GM23338 (cell line): ENCODE measurements around the gene GLE1. TPM values are rescaled to one million over a fixed set of nuclear protein-coding genes. Genes with fewer than 3 reads are reported as not detected.

ENCODE experiments used
- ATAC-seq: fragments of 200-7000 bp; cut with Tn5 transposase; 3 replicates; pipeline ENCODE4 v1.9.1; 2020
- DNase-seq: peaks from one replicate; pipeline ENCODE4 v3.0.0-alpha.2; 2015; ENCODE audit warnings: low spot score
- H2AFZ ChIP-seq: fragments of 200-600 bp; sonication (generic); 2 replicates; pipeline ENCODE4 v1.8.0; 2016; ENCODE audit warnings: antibody characterized with exemption, mild to moderate bottlenecking, moderate library complexity
- H3F3A ChIP-seq: fragments of 200-600 bp; sonication (generic); replicated peaks from 2 replicates; pipeline ENCODE4 v1.8.0; 2017; ENCODE audit warnings: antibody characterized with exemption, mixed run types, low read depth
- H3K27ac ChIP-seq: fragments of 200-600 bp; sonication (generic); 2 replicates; pipeline ENCODE4 v1.6.1; 2016; ENCODE audit warnings: low read depth
- H3K27me3 ChIP-seq: fragments of 200-600 bp; sonication (generic); 2 replicates; pipeline ENCODE4 v1.8.0; 2016; ENCODE audit warnings: mild to moderate bottlenecking, mixed run types, moderate library complexity; ENCODE audit not compliant: insufficient read depth
- H3K36me3 ChIP-seq: fragments of 200-600 bp; sonication (generic); 2 replicates; pipeline ENCODE4 v1.8.0; 2016; ENCODE audit warnings: mild to moderate bottlenecking; ENCODE audit not compliant: insufficient read depth
- H3K4me1 ChIP-seq: fragments of 200-600 bp; sonication (generic); 2 replicates; pipeline ENCODE4 v1.8.0; 2016; ENCODE audit warnings: mild to moderate bottlenecking, moderate library complexity; ENCODE audit not compliant: insufficient read depth
- H3K4me2 ChIP-seq: fragments of 200-600 bp; sonication (generic); 2 replicates; pipeline ENCODE4 v1.7.1; 2017; ENCODE audit warnings: mixed run types
- H3K4me3 ChIP-seq: fragments of 200-600 bp; sonication (generic); 2 replicates; pipeline ENCODE4 v1.6.1; 2016; ENCODE audit warnings: mixed run types
- H3K79me2 ChIP-seq: fragments of 200-600 bp; sonication (generic); replicated peaks from 2 replicates; pipeline ENCODE4 v1.8.0; 2017; ENCODE audit warnings: mild to moderate bottlenecking; ENCODE audit not compliant: insufficient read depth
- H3K9me2 ChIP-seq: fragments of 200-600 bp; sonication (generic); 2 replicates; pipeline ENCODE4 v1.8.0; 2017; ENCODE audit not compliant: insufficient read depth
- H4K20me1 ChIP-seq: fragments of 200-600 bp; sonication (generic); replicated peaks from 2 replicates; pipeline ENCODE4 v1.8.0; 2017; ENCODE audit warnings: mild to moderate bottlenecking; ENCODE audit not compliant: insufficient read depth
- H3K27ac Mint-ChIP-seq: 2 replicates; pipeline ENCODE4 v1.8.0; 2020; ENCODE audit warnings: inconsistent platforms, mild to moderate bottlenecking, moderate library complexity, mixed read lengths
- H3K27me3 Mint-ChIP-seq: 3 replicates; pipeline ENCODE4 v1.8.0; 2022; ENCODE audit warnings: low read depth, mild to moderate bottlenecking, moderate library complexity, mixed read lengths, inconsistent platforms; ENCODE audit not compliant: insufficient read depth, poor library complexity
- H3K36me3 Mint-ChIP-seq: 3 replicates; pipeline ENCODE4 v1.8.0; 2021; ENCODE audit warnings: low read depth, mild to moderate bottlenecking, inconsistent platforms, moderate library complexity, mixed read lengths
- H3K4me1 Mint-ChIP-seq: 3 replicates; pipeline ENCODE4 v1.8.0; 2020; ENCODE audit warnings: mild to moderate bottlenecking, inconsistent platforms, mixed read lengths
- H3K4me3 Mint-ChIP-seq: 3 replicates; pipeline ENCODE4 v1.8.0; 2021; ENCODE audit warnings: moderate library complexity, mild to moderate bottlenecking, inconsistent platforms, mixed read lengths
- H3K9me3 Mint-ChIP-seq: 3 replicates; pipeline ENCODE4 v1.8.0; 2020; ENCODE audit warnings: moderate library complexity, mild to moderate bottlenecking, inconsistent platforms, mixed read lengths
- CTCF ChIP-seq, 2 experiments: fragments of 200-600 bp in 1 of 2; sonication (generic) in 1 of 2; conservative IDR thresholded peaks; 2 replicates each; pipeline versions ENCODE4 v1.5.1 to v1.6.1; 2016 to 2017; ENCODE audit warnings: antibody characterized with exemption in 2 of 2, low read depth in 2 of 2, mild to moderate bottlenecking in 2 of 2, moderate library complexity in 1 of 2
- EZH2phosphoT487 ChIP-seq: fragments of 200-600 bp; sonication (generic); IDR thresholded peaks from one replicate; pipeline ENCODE4 v1.8.1; 2018; ENCODE audit warnings: antibody characterized with exemption; ENCODE audit not compliant: unreplicated experiment
- JUNB ChIP-seq: IDR thresholded peaks from one replicate; pipeline ENCODE4 v1.6.1; 2016; ENCODE audit warnings: antibody characterized with exemption; ENCODE audit not compliant: unreplicated experiment
- NANOG ChIP-seq: IDR thresholded peaks from 2 replicates; pipeline ENCODE4 v1.6.1; 2016; ENCODE audit warnings: antibody characterized with exemption, borderline replicate concordance
- REST ChIP-seq: IDR thresholded peaks from one replicate; pipeline ENCODE4 v1.6.1; 2018; ENCODE audit warnings: antibody characterized with exemption; ENCODE audit not compliant: unreplicated experiment
- STAT1 ChIP-seq: IDR thresholded peaks from one replicate; pipeline ENCODE4 v1.6.1; 2016; ENCODE audit warnings: antibody characterized with exemption; ENCODE audit not compliant: unreplicated experiment
- ZNF331 ChIP-seq: fragments of 250-450 bp; sonication (Bioruptor Pico); IDR thresholded peaks from 2 replicates; pipeline ENCODE4 v1.5.0; 2020; ENCODE audit warnings: low read depth, mild to moderate bottlenecking, moderate library complexity
- ZNF462 ChIP-seq: fragments of 250-450 bp; sonication (Bioruptor Pico); IDR thresholded peaks from 2 replicates; pipeline ENCODE4 v1.5.0; 2020; ENCODE audit warnings: mild to moderate bottlenecking, moderate library complexity
- polyA plus RNA-seq: library from polyadenylated mRNA; unstranded; fragments of >200 nt; fragmentation: Nextera tagmentation; extraction: Ambion mirVana; gene quantifications from 2 replicates; pipeline ENCODE4 v1.2.1, GENCODE V29; 2016
- total RNA-seq: library from RNA; depleted of rRNA; stranded (reverse); fragments of >200 nt; shearing (Covaris generic); gene quantifications from 2 replicates; pipeline ENCODE4 v1.2.3, GENCODE V29; 2014

GLE1 gene
- total and polyA plus RNA-seq, 2 experiments from 2014 or later = 7.4 to 22.1 TPM

DNA sequence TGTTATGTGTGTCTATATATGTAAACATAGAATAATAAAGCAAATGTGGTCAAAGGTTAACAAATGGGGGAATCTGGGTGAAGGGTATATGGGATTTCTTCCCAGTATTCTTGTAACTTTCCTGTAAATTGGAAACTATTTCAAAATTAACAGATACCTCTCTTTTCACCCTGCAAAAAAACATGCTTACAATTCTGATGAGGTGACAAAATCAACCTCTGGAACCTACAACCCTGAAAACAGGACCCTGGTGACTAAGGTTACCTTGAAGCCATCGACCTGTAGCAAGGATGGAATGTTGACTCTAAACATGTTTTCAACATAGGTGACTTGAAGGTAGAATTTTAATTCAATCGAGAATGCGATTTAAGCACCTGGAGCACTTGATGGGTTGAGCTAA, 42.0 kb downstream of the GLE1 start (continued):
- TF ChIP-seq CTCF (conservative IDR thresholded peaks at IDR 0.05; ENCODE audit: low read depth in 2 of 2) (no peak), ZNF462 (CRISPR knock-in tag) (no peak), JUNB (no peak), ZNF331 (CRISPR knock-in tag) (no peak)

GRCh38 chr9:128548876-128549275, 44.4 kb downstream of the GLE1 start:
- no peaks in the 10 kb centered on the region for H3K36me3 Mint-ChIP-seq
- Histone ChIP-seq H3K4me3 (no peak overlapping the region), H3K27me3 (peaks cover 12% of the 10 kb centered on the region; the same call in 1 of the 2 replicates), H2AFZ (no peak overlapping the region), H3K27ac (no peak overlapping the region), H3F3A (peaks cover 10% of the 10 kb centered on the region), H3K4me2 (no peak overlapping the region), H3K79me2 (peaks cover 10% of the 10 kb centered on the region), H3K36me3 (no peaks in the 10 kb centered on the region), H3K4me1 (peaks cover 22% of the 10 kb centered on the region), H3K9me2 (no peaks in the 10 kb centered on the region), H4K20me1 (peaks cover under 1% of the 10 kb centered on the region)
- peaks cover 4% of the 10 kb centered on the region for H3K27me3 Mint-ChIP-seq
- DNase-seq (no peak), ATAC-seq (no peak)
- H3K27ac Mint-ChIP-seq = no peak overlapping the region
- TF ChIP-seq ZNF331 (CRISPR knock-in tag) = no peak
- TF ChIP-seq JUNB = no peak
- no peak for TF ChIP-seq NANOG
- TF ChIP-seq REST = no peak
- TF ChIP-seq STAT1 = no peak
- TF ChIP-seq CTCF (conservative IDR thresholded peaks at IDR 0.05; ENCODE audit: low read depth in 2 of 2) = no peak
- TF ChIP-seq EZH2phosphoT487 = no peak
- no peaks in the 10 kb centered on the region for H3K9me3 Mint-ChIP-seq
- H3K4me3 Mint-ChIP-seq = no peak overlapping the region
- peaks cover 14% of the 10 kb centered on the region for H3K4me1 Mint-ChIP-seq
